ENCODE measurements around the gene PAEP.

The PAEP gene

DNA sequence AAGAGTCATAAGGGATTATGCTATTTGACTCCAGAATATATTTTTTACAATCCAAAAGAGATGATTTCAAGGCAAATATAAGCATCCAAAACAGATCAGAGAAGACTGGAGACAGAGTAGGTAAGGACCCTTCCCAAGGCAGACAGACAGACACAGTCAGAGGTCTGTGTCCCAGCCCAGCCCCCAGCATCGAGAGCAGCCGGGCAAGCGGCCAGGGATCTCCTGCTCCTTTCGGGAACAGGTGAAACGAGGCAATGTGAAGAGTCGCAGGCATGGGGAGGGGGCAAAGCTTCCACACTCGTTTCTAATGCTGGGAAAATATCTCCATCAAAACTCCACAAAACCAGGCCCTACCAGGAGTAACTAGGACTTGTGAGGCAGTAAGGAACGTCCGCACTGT is 5.8 kb downstream of the PAEP start:
- Mint-ChIP-seq H3K36me3 (ENCODE audit: low read depth) (no peaks in the 10 kb centered on the region), H3K27me3 (ENCODE audit: low read depth) (peaks cover 10% of the 10 kb centered on the region), H3K27ac (no peak overlapping the region), H3K4me1 (no peaks in the 10 kb centered on the region), H3K9me3 (peaks cover 9% of the 10 kb centered on the region), H3K4me3 (no peak overlapping the region)
- no peak for TF ChIP-seq CTCF (IDR thresholded peaks at IDR 0.05; ENCODE audit: unreplicated experiment in 3 of 3)

DNA sequence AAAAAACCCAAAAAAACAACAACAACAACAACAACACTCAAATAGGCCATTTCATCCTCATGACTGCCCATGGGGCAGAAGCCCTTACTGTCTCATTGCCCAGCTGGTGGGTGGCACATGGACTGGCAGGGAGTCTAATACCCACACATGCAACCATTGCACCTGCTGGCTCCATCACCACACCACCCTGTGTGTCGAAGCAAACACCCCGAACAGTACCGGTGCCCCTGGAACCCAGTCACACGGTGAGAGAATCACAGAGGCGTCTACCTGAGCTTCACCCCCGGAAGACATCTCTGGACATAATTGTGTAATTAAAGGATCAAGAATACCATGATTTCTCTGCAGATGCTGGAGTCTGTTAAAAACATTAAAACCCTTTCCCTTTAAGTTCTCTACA is 6.5 kb downstream of the PAEP start:
- Mint-ChIP-seq H3K4me1 (no peaks in the 10 kb centered on the region), H3K36me3 (ENCODE audit: low read depth) (no peaks in the 10 kb centered on the region), H3K9me3 (peaks cover 9% of the 10 kb centered on the region), H3K4me3 (no peak overlapping the region), H3K27me3 (ENCODE audit: low read depth) (peaks cover 10% of the 10 kb centered on the region), H3K27ac (no peak overlapping the region)
- TF ChIP-seq CTCF (IDR thresholded peaks at IDR 0.05; ENCODE audit: unreplicated experiment in 3 of 3): no peak

DNA sequence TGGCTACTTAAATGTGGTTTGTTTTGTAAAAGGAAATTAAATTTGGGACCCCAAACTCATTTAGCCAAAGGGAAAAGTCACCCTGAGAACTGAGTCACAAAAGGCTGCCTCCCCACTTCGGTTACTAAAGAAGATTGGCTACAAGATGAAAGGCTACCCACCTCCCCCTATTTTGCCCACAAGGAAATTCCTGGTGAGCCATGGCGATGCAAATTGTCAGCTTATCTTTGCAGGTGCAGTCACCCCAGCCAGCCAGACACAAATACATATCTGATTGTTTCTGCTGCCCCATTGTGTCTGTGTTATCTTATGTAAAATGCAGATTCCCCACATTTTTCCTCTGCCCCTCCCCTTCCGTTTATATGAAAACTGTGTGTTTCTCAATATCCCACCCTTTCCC is 8.9 kb downstream of the PAEP start:
- no peak overlapping the region for H3K27ac Mint-ChIP-seq
- H3K9me3 Mint-ChIP-seq: peaks cover 9% of the 10 kb centered on the region
- H3K4me1 Mint-ChIP-seq: no peaks in the 10 kb centered on the region
- no peaks in the 10 kb centered on the region for H3K36me3 Mint-ChIP-seq (ENCODE audit: low read depth)
- H3K4me3 Mint-ChIP-seq: no peak overlapping the region
- no peak for TF ChIP-seq CTCF (IDR thresholded peaks at IDR 0.05; ENCODE audit: unreplicated experiment in 3 of 3)
- H3K27me3 Mint-ChIP-seq (ENCODE audit: low read depth): peaks cover 6% of the 10 kb centered on the region

- no peaks in the 10 kb centered on the region for H3K4me1 Mint-ChIP-seq
- H3K27ac Mint-ChIP-seq: no peak overlapping the region
- H3K27me3 Mint-ChIP-seq (ENCODE audit: low read depth): no peaks in the 10 kb centered on the region
Measured at GRCh38 chr9:135572233-135572632, 10.7 kb downstream of the PAEP start.

DNA sequence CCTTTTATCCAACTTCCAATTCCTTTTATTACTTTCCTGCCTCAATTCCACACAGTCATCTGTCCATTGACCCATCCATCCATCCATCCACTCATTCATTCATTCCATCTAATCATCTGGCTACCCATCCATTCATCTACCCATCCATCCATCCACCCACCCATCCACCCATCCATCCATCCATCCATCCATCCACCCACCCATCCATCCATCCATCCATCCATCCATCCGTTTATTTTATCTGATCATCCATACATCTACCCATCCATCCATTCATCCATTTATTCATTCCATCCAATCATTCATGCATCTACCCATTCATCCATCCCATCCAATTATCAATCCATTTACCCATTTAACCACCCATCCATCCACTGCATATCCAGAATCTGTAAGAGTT is 11.6 kb downstream of the PAEP start:
- no peak for TF ChIP-seq CTCF (IDR thresholded peaks at IDR 0.05; ENCODE audit: unreplicated experiment in 3 of 3)
- H3K36me3 Mint-ChIP-seq (ENCODE audit: low read depth): no peaks in the 10 kb centered on the region
- peaks cover 9% of the 10 kb centered on the region for H3K9me3 Mint-ChIP-seq
- no peak overlapping the region for H3K4me3 Mint-ChIP-seq
- no peak overlapping the region for H3K27ac Mint-ChIP-seq
- H3K27me3 Mint-ChIP-seq (ENCODE audit: low read depth): no peaks in the 10 kb centered on the region
- H3K4me1 Mint-ChIP-seq: no peaks in the 10 kb centered on the region

More at GRCh38 chr9:135572233-135572632, 10.7 kb downstream of the PAEP start:
- Mint-ChIP-seq H3K4me3 (no peak overlapping the region), H3K36me3 (ENCODE audit: low read depth) (no peaks in the 10 kb centered on the region), H3K9me3 (peaks cover 9% of the 10 kb centered on the region)
- no peak for TF ChIP-seq CTCF (IDR thresholded peaks at IDR 0.05; ENCODE audit: unreplicated experiment in 3 of 3)

GRCh38 chr9:135574331-135574730 is 12.8 kb downstream of the PAEP start:
- TF ChIP-seq CTCF (IDR thresholded peaks at IDR 0.05; ENCODE audit: unreplicated experiment in 3 of 3): no peak
- H3K4me3 Mint-ChIP-seq: no peak overlapping the region
- peaks cover 3% of the 10 kb centered on the region for H3K9me3 Mint-ChIP-seq
- H3K36me3 Mint-ChIP-seq (ENCODE audit: low read depth): no peaks in the 10 kb centered on the region
- H3K27ac Mint-ChIP-seq: no peak overlapping the region
- no peaks in the 10 kb centered on the region for H3K27me3 Mint-ChIP-seq (ENCODE audit: low read depth)
- no peaks in the 10 kb centered on the region for H3K4me1 Mint-ChIP-seq
